Gastroesophageal sphincter (tissue), 4 donors: ENCODE measurements around the gene HMGCS2. TPM values are rescaled to one million over a fixed set of nuclear protein-coding genes. Genes with fewer than 3 reads are reported as not detected.

Source experiments
- ATAC-seq: fragments of 150-250 bp; one replicate; pipeline ENCODE4 v1.9.1; 2016; ENCODE audit warnings: mild to moderate bottlenecking, moderate library complexity
- H3K27ac ChIP-seq, 4 donors: fragments of 200-600 bp; sonication (generic) in 3 of 4; 1 replicate in 3 of 4; 2 replicates in 1 of 4; pipeline ENCODE4 v1.5.1; 2016 to 2019
- H3K27me3 ChIP-seq: fragments of 200-600 bp; sonication (generic); one replicate; pipeline ENCODE4 v1.5.1; 2019
- H3K36me3 ChIP-seq, 2 donors: fragments of 200-600 bp; sonication (generic); one replicate each; pipeline ENCODE4 v1.5.1; 2019; ENCODE audit warnings: control low read depth in 1 of 2
- H3K4me1 ChIP-seq, 3 donors: fragments of 200-600 bp; sonication (generic); 1 replicate in 2 of 3; 2 replicates in 1 of 3; pipeline ENCODE4 v1.5.1; 2016 to 2019; ENCODE audit warnings: control low read depth in 2 of 3
- H3K4me3 ChIP-seq, 2 donors: fragments of 200-600 bp; sonication (generic); one replicate each; pipeline ENCODE4 v1.5.1; 2019; ENCODE audit warnings: mild to moderate bottlenecking in 1 of 2, moderate library complexity in 1 of 2
- H3K9me3 ChIP-seq, 3 donors: fragments of 200-600 bp; sonication (generic); one replicate each; pipeline ENCODE4 v1.5.1; 2017 to 2019; ENCODE audit warnings: control low read depth in 2 of 3
- EP300 ChIP-seq: sonication (generic); formaldehyde crosslinking; IDR thresholded peaks from one replicate; pipeline ENCODE4 v1.6.1; 2017; ENCODE audit warnings: antibody characterized with exemption, mild to moderate bottlenecking
- POLR2A ChIP-seq, 2 donors: fragments of 450-650 bp; IDR thresholded peaks; one replicate each; pipeline ENCODE4 v1.6.1; 2017; ENCODE audit warnings: antibody characterized with exemption in 2 of 2, mild to moderate bottlenecking in 2 of 2, moderate library complexity in 1 of 2
- POLR2AphosphoS5 ChIP-seq: sonication (generic); formaldehyde crosslinking; IDR thresholded peaks from one replicate; pipeline ENCODE4 v1.6.1; 2017; ENCODE audit warnings: antibody characterized with exemption
- WGBS, 2 donors: methylation state at CpG; one replicate each; pipeline ENCODE4 v1.1.5; 2018; ENCODE audit warnings: low coverage in 1 of 2; 5-methylcytosine and 5-hydroxymethylcytosine counted together
- total RNA-seq, 4 donors: library from RNA; depleted of rRNA; stranded (reverse); fragments of >200 nt; gene quantifications; one replicate each; pipeline ENCODE4 v1.1.0, GENCODE V29; 2016
- TF ChIP-seq, protein P1 (sequence below), 4 experiments: fragments of 200-600 bp in 2 of 4; fragments of 450-650 bp in 2 of 4; sonication (generic) in 1 of 4; IDR thresholded peaks; one replicate each; pipeline ENCODE4 v1.5.1; 2017 to 2019; ENCODE audit warnings: antibody characterized with exemption in 4 of 4, mild to moderate bottlenecking in 2 of 4, moderate library complexity in 2 of 4

Gene HMGCS2
- total RNA-seq, 4 donors from 2014 or later: 0.15 to 3.4 TPM; not detected in 2

DNA sequence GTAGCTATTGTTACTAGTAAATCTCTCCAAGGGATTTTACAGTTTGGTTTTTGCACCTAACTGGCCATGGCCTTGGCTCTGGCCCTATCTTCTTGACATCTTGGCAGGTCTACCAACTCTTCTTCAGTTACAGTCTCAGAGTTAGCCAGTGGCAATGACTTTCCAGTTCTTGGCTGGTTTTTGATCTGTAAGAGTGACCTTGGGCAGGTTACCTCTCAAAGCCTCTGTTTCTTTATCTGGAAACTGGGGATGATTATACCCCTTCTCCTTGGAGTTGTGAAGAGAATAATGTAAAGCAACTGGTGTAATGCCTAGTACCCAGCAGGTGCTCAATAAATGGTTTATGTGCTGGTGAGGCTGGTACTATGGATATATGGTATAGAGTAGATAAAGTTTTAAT, 50.3 kb downstream of the HMGCS2 start:
- TF ChIP-seq, protein P1, sequence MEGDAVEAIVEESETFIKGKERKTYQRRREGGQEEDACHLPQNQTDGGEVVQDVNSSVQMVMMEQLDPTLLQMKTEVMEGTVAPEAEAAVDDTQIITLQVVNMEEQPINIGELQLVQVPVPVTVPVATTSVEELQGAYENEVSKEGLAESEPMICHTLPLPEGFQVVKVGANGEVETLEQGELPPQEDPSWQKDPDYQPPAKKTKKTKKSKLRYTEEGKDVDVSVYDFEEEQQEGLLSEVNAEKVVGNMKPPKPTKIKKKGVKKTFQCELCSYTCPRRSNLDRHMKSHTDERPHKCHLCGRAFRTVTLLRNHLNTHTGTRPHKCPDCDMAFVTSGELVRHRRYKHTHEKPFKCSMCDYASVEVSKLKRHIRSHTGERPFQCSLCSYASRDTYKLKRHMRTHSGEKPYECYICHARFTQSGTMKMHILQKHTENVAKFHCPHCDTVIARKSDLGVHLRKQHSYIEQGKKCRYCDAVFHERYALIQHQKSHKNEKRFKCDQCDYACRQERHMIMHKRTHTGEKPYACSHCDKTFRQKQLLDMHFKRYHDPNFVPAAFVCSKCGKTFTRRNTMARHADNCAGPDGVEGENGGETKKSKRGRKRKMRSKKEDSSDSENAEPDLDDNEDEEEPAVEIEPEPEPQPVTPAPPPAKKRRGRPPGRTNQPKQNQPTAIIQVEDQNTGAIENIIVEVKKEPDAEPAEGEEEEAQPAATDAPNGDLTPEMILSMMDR (IDR thresholded peaks at IDR 0.05): no peak
- no peak for TF ChIP-seq POLR2A (IDR thresholded peaks at IDR 0.05)
- no peak for TF ChIP-seq EP300
- TF ChIP-seq POLR2AphosphoS5: no peak
- H3K4me3 ChIP-seq: no peak overlapping the region
- no peak for ATAC-seq
- no peak overlapping the region for H3K27ac ChIP-seq
- peaks cover 0 to 18% (median 10%) of the 10 kb centered on the region in 3 donors for H3K4me1 ChIP-seq
- H3K36me3 ChIP-seq: peaks cover 0 to 28% of the 10 kb centered on the region in 2 donors
- no peaks in the 10 kb centered on the region for H3K27me3 ChIP-seq
- H3K9me3 ChIP-seq: no peaks in the 10 kb centered on the region

DNA sequence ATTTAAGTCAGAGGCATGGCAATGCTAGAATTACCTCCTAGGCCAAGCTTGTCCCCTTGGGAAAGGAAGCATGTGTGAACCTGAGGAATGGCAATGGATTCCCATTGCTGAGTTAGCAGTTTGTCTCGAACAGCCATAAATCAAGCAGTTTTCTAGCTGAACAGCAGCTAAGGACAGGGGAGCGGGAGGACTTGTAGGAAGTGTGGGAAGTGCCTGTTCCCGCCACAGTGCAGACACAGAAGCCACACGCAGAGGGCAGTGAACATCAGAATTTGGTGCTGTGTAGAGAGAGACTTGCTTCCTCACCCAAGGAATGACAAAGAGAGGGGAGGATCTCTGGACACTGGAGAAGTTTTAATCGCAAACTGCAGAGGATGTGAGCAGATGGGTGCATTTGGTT, 53.2 kb downstream of the HMGCS2 start:
- Histone ChIP-seq H3K9me3 (no peaks in the 10 kb centered on the region), H3K27ac (no peak overlapping the region), H3K4me3 (no peak overlapping the region), H3K27me3 (no peaks in the 10 kb centered on the region), H3K4me1 (peaks cover 0 to 38% (median 14%) of the 10 kb centered on the region in 3 donors), H3K36me3 (no peaks in the 10 kb centered on the region)
- TF ChIP-seq POLR2A (IDR thresholded peaks at IDR 0.05) (no peak), EP300 (no peak), POLR2AphosphoS5 (no peak)
- TF ChIP-seq, protein P1 (IDR thresholded peaks at IDR 0.05): no peak
- WGBS, 2 donors: 38 to 44% methylated on average over 2 to 3 of the region's 5 CpGs
- no peak for ATAC-seq

DNA sequence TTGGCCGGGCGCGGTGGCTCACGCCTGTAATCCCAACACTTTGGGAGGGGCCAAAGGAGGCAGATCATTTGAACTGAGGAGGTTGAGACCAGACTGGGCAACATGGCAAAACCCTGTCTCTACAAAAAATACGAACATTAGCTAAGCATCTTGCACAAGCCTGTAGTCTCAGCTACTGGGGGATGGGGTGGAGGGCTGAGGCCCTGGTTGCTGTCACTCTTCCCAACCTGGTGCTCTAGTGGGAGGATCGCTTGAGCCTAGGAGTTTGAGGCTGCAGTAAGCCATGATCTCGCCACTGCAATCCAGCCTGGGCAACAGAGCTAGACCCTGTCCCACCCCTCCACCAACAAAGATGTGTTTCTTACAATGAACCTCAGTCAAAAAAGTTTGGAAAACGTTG, 54.1 kb downstream of the HMGCS2 start:
- 78 to 85% methylated on average over 2 to 7 of the region's 8 CpGs for WGBS, 2 donors
- peak; percentile 21 for ATAC-seq
- H3K27me3 ChIP-seq: no peaks in the 10 kb centered on the region
- H3K4me1 ChIP-seq: peaks cover 0 to 38% (median 14%) of the 10 kb centered on the region in 3 donors
- H3K27ac ChIP-seq: peak overlapping the region in 3 of 4 donors; percentile 82 to 86 (median 86)
- H3K36me3 ChIP-seq: no peaks in the 10 kb centered on the region
- TF ChIP-seq POLR2A (IDR thresholded peaks at IDR 0.05) (no peak), POLR2AphosphoS5 (no peak), EP300 (no peak)
- TF ChIP-seq, protein P1 (IDR thresholded peaks at IDR 0.05): no peak
- no peak overlapping the region for H3K4me3 ChIP-seq
- H3K9me3 ChIP-seq: no peaks in the 10 kb centered on the region

DNA sequence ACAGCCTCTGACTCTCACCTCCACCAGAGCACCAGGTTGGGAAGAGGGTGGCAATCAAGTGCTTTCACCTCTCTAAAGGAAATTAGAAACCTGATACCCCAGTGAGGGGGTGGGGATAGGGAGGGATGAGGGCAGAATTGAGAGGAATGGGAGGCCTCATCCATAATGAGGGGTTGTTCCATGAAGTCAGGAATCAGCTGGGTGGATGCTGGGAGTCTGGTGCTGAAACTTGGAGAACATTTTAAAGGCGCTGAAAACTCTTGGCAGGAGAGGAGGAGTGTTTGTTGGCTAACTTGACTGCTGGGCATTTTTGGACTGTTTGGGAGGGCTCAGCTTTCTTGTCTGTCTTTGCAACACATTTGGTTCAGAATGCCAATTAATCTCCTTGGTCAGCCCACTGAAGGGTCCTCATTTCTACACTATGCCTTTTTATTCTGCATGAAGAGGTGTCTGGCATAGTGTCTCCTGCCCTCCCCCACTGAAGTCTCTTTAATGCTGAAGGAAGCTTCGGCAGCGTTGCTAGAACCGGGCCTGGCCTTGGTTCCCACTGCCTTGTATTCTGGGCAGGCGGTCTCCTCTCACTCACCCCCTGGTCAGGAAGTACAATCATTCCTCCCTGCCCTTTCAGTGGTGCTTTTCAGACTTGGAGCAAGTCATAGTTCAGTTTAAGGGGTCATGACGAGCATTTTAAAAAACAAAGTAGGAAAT, 54.8 kb downstream of the HMGCS2 start:
- peak overlapping the region in 3 of 4 donors; percentile 82 to 86 (median 86) for H3K27ac ChIP-seq
- peaks cover 0 to 38% (median 14%) of the 10 kb centered on the region in 3 donors for H3K4me1 ChIP-seq
- no peak overlapping the region for H3K4me3 ChIP-seq
- H3K36me3 ChIP-seq: no peaks in the 10 kb centered on the region
- WGBS, 2 donors: 41 to 47% methylated on average over 5 of the region's 6 CpGs
- no peaks in the 10 kb centered on the region for H3K27me3 ChIP-seq
- no peak for ATAC-seq
- TF ChIP-seq EP300 (no peak), POLR2AphosphoS5 (no peak), POLR2A (IDR thresholded peaks at IDR 0.05) (no peak)
- TF ChIP-seq, protein P1 (IDR thresholded peaks at IDR 0.05): no peak
- H3K9me3 ChIP-seq: no peaks in the 10 kb centered on the region
